Endothelial cell of umbilical vein (primary cell): ENCODE measurements around the gene SIRPG. TPM values are rescaled to one million over a fixed set of nuclear protein-coding genes. Genes with fewer than 3 reads are reported as not detected.

Source experiments
- BruUV-seq: library from RNA; stranded (reverse); fragments of 400-500 nt; replicated peaks from 2 replicates; lab custom pipeline; 2021; lab: Mats Ljungman, UMichigan
- CTCF ChIA-PET: fragments of 300-600, 350-600 bp; sonication (Branson Sonifier 250); formaldehyde crosslinking; loops from one replicate; lab custom pipeline; 2021; ENCODE audit warnings: antibody characterized with exemption, inconsistent platforms; lab: Charles Lee
- POLR2A ChIA-PET: fragments of 300-600, 350-600 bp; sonication (Branson Sonifier 250); formaldehyde crosslinking; loops from one replicate; lab custom pipeline; 2021; ENCODE audit warnings: antibody characterized with exemption, inconsistent platforms; lab: Charles Lee
- DNase-seq: peaks from one replicate; pipeline ENCODE4 v3.0.0-alpha.2; 2011; ENCODE audit warnings: low read depth, low spot score
- FAIRE-seq: peaks from 2 replicates; lab custom pipeline; 2011; peaks lifted over from hg19 to GRCh38; lab: Jason Lieb, UNC
- H2AFZ ChIP-seq: 2 replicates; pipeline ENCODE4 v1.6.0; 2012; ENCODE audit warnings: low read depth, low read length, control low read depth, inconsistent platforms
- H3K27ac ChIP-seq: 2 replicates; pipeline ENCODE4 v1.5.1; 2011; ENCODE audit warnings: low read depth, mild to moderate bottlenecking, control low read depth, low read length, moderate library complexity; ENCODE audit not compliant: insufficient read depth
- H3K27me3 ChIP-seq, 2 experiments: 2 replicates each; pipeline versions ENCODE4 v1.6.0 to v1.6.1; 2011; ENCODE audit warnings: low read length in 2 of 2, mixed read lengths in 1 of 2; ENCODE audit not compliant: control insufficient read depth in 2 of 2, insufficient read depth in 2 of 2
- H3K36me3 ChIP-seq, 2 experiments: 2 replicates in 1 of 2; 3 replicates in 1 of 2; pipeline ENCODE4 v1.5.1; 2011; ENCODE audit warnings: low read length in 2 of 2, mild to moderate bottlenecking in 1 of 2, moderate library complexity in 1 of 2; ENCODE audit not compliant: control insufficient read depth in 2 of 2, insufficient read depth in 2 of 2; ENCODE audit errors: extremely low read depth in 1 of 2
- H3K4me1 ChIP-seq: 3 replicates; pipeline ENCODE4 v1.5.1; 2011; ENCODE audit warnings: mild to moderate bottlenecking, low read length; ENCODE audit not compliant: control insufficient read depth, insufficient read depth; ENCODE audit errors: extremely low read depth
- H3K4me2 ChIP-seq: 2 replicates; pipeline ENCODE4 v1.6.1; 2011; ENCODE audit warnings: low read length, control low read depth, mixed read lengths; ENCODE audit not compliant: insufficient read depth
- H3K4me3 ChIP-seq, 3 experiments: fragments of 200-600 bp in 1 of 3; sonication (generic), shearing (Covaris generic) in 1 of 3; replicated peaks in 1 of 3; 2 replicates each; pipeline ENCODE4 v1.5.1; 2011 to 2016; ENCODE audit warnings: control low read depth in 3 of 3, low read length in 3 of 3, mild to moderate bottlenecking in 2 of 3, inconsistent platforms in 1 of 3, low read depth in 1 of 3, moderate library complexity in 1 of 3; ENCODE audit not compliant: insufficient read depth in 1 of 3
- H3K79me2 ChIP-seq: 2 replicates; pipeline ENCODE4 v1.6.0; 2012; ENCODE audit warnings: low read length, inconsistent platforms; ENCODE audit not compliant: control insufficient read depth, insufficient read depth
- H3K9ac ChIP-seq: replicated peaks from 2 replicates; pipeline ENCODE3; 2011; ENCODE audit warnings: low read length, control low read depth; ENCODE audit not compliant: insufficient read depth; ENCODE audit errors: extremely low read depth
- H3K9me1 ChIP-seq: replicated peaks from 3 replicates; pipeline ENCODE4 v1.6.0; 2011; ENCODE audit warnings: mild to moderate bottlenecking, low read length; ENCODE audit not compliant: control insufficient read depth, insufficient read depth; ENCODE audit errors: extremely low read depth
- H3K9me3 ChIP-seq: replicated peaks from 2 replicates; pipeline ENCODE4 v1.5.1; 2012; ENCODE audit warnings: low read length, inconsistent platforms; ENCODE audit not compliant: control insufficient read depth, insufficient read depth
- H4K20me1 ChIP-seq: replicated peaks from 2 replicates; pipeline ENCODE3; 2011; ENCODE audit warnings: mild to moderate bottlenecking, low read length; ENCODE audit not compliant: control insufficient read depth, insufficient read depth; ENCODE audit errors: extremely low read depth
- CTCF ChIP-seq, 2 donors: IDR thresholded peaks; 1 replicate in 1 of 2; 2 replicates in 1 of 2; pipeline ENCODE4 v1.5.1; 2011; ENCODE audit warnings: low read length in 2 of 2, mild to moderate bottlenecking in 2 of 2, moderate library complexity in 2 of 2, control low read depth in 1 of 2, inconsistent platforms in 1 of 2, low read depth in 1 of 2; ENCODE audit not compliant: insufficient read depth in 1 of 2; ENCODE audit errors: extremely low read depth in 1 of 2
- EZH2 ChIP-seq: IDR thresholded peaks from 2 replicates; pipeline ENCODE4 v1.6.1; 2012; ENCODE audit warnings: borderline replicate concordance, low read depth, mild to moderate bottlenecking, moderate library complexity, low read length, inconsistent platforms; ENCODE audit not compliant: severe bottlenecking
- FOS ChIP-seq: IDR thresholded peaks from 2 replicates; pipeline ENCODE4 v1.6.1; 2011; ENCODE audit warnings: mild to moderate bottlenecking, low read length, moderate library complexity, borderline replicate concordance; ENCODE audit not compliant: insufficient read depth
- GATA2 ChIP-seq: IDR thresholded peaks from 2 replicates; pipeline ENCODE4 v1.7.0; 2011; ENCODE audit warnings: low read depth, mild to moderate bottlenecking, moderate library complexity, mixed read lengths, low read length; ENCODE audit not compliant: insufficient read length, insufficient read depth
- JUN ChIP-seq: IDR thresholded peaks from 2 replicates; pipeline ENCODE4 v1.6.1; 2011; ENCODE audit warnings: borderline replicate concordance, low read depth; ENCODE audit not compliant: insufficient read length, insufficient read depth
- MAX ChIP-seq: IDR thresholded peaks from 2 replicates; pipeline ENCODE4 v1.6.1; 2011; ENCODE audit not compliant: insufficient read depth, insufficient read length
- MYC ChIP-seq: IDR thresholded peaks from one replicate; pipeline ENCODE4 v1.6.1; 2011; ENCODE audit warnings: mild to moderate bottlenecking, low read depth, low read length
- POLR2A ChIP-seq: IDR thresholded peaks from 2 replicates; pipeline ENCODE4 v1.6.1; 2012; ENCODE audit warnings: low read depth, mild to moderate bottlenecking, control low read depth, low read length
- POLR2AphosphoS5 ChIP-seq: IDR thresholded peaks from 2 replicates; pipeline ENCODE4 v1.6.1; 2012; ENCODE audit warnings: low read depth, mild to moderate bottlenecking, control low read depth, low read length, moderate library complexity; ENCODE audit not compliant: insufficient read depth
- dilution Hi-C: fragments of 300-500 bp; cut with MboI; formaldehyde crosslinking; loops from one replicate; pipeline ENCODE4 v1.15.0; 2019; ENCODE audit warnings: low sequenced_read_pairs; ENCODE audit not compliant: extremely low pct_ligation_motif_present
- intact Hi-C: fragments of 100-400 bp; cut with micrococcal nuclease; formaldehyde crosslinking; loops from one replicate; pipeline ENCODE4 v1.10.0; 2022
- polyA plus RNA-seq, 4 experiments: library from polyadenylated mRNA; depleted of rRNA in 3 of 4; stranded (reverse) in 3 of 4; unstranded in 1 of 4; fragments of >200 nt; gene quantifications; 2 replicates each; pipeline versions ENCODE4 v1.2.1 to v1.2.3, GENCODE V29; 2011 to 2012; ENCODE audit warnings: missing spikeins in 1 of 4
- total RNA-seq: library from RNA; stranded (reverse); gene quantifications from 2 replicates; pipeline ENCODE4 v1.2.3, GENCODE V29; 2021

The SIRPG gene
- total and polyA plus RNA-seq, 2 donors (not counting 3 experiments of a cell fraction or from before 2014, with no cell fraction given) = not detected

- Histone ChIP-seq H3K36me3 (no peaks in the 10 kb centered on the region), H4K20me1 (no peaks in the 10 kb centered on the region), H2AFZ (no peak overlapping the region), H3K27me3 (peaks cover 3 to 7% of the 10 kb centered on the region in 2 experiments), H3K9ac (no peak overlapping the region), H3K9me1 (no peaks in the 10 kb centered on the region), H3K4me1 (no peaks in the 10 kb centered on the region), H3K27ac (no peak overlapping the region), H3K4me3 (no peak overlapping the region), H3K9me3 (no peaks in the 10 kb centered on the region), H3K79me2 (no peaks in the 10 kb centered on the region), H3K4me2 (no peak overlapping the region)
- POLR2A ChIA-PET = no interaction called here
- TF ChIP-seq CTCF (IDR thresholded peaks at IDR 0.05; ENCODE audit: extremely low read depth in 1 of 2, insufficient read depth in 1 of 2, low read depth in 1 of 2, low read length in 2 of 2) (no peak), FOS (no peak), EZH2 (no peak), JUN (no peak), GATA2 (no peak), POLR2A (no peak), MYC (no peak), MAX (no peak), POLR2AphosphoS5 (no peak)
- dilution Hi-C loops (no loop called here), intact Hi-C loops (no loop called here)
- BruUV-seq = no TSS peak
- no peak for DNase-seq
- CTCF ChIA-PET = interaction anchor here (1.2 kb wide), 1 partner anchor 59 kb away, joined by 5 read pairs; no protein-coding TSS in a partner anchor
- FAIRE-seq = no peak
These were observed 9.5 kb downstream of the SIRPG start for GRCh38 chr20:1648101-1648500.
